Liver (tissue), 9 donors: ENCODE results near the gene SIX3. TPM values are rescaled to one million over a fixed set of nuclear protein-coding genes. Genes with fewer than 3 reads are reported as not detected.

ENCODE experiments used
- DNase-seq: peaks from one replicate; pipeline ENCODE4 v3.0.0-alpha.2; 2017; ENCODE audit warnings: low spot score
- H3K27ac ChIP-seq, 2 donors: one replicate each; pipeline ENCODE4 v1.7.0; 2013; ENCODE audit warnings: inconsistent platforms in 2 of 2, low read length in 2 of 2, control low read depth in 1 of 2, low read depth in 1 of 2, mild to moderate bottlenecking in 1 of 2
- H3K27me3 ChIP-seq, 4 donors: one replicate each; pipeline versions ENCODE4 v1.6.1 to v1.7.0; 2013; ENCODE audit warnings: low read length in 3 of 4, inconsistent platforms in 1 of 4, mild to moderate bottlenecking in 1 of 4, moderate library complexity in 1 of 4; ENCODE audit not compliant: control insufficient read depth in 4 of 4, insufficient read depth in 4 of 4
- H3K36me3 ChIP-seq, 4 donors: one replicate each; pipeline versions ENCODE4 v1.6.1 to v1.7.0; 2013; ENCODE audit warnings: low read length in 3 of 4, mild to moderate bottlenecking in 3 of 4, low read depth in 1 of 4, moderate library complexity in 1 of 4; ENCODE audit not compliant: control insufficient read depth in 4 of 4, insufficient read depth in 3 of 4
- H3K4me1 ChIP-seq, 4 donors: one replicate each; pipeline versions ENCODE4 v1.6.1 to v1.7.0; 2013; ENCODE audit warnings: low read length in 3 of 4, mild to moderate bottlenecking in 3 of 4, moderate library complexity in 1 of 4; ENCODE audit not compliant: control insufficient read depth in 4 of 4, insufficient read depth in 4 of 4
- H3K4me3 ChIP-seq, 3 donors: one replicate each; pipeline versions ENCODE4 v1.6.1 to v1.7.0; 2013; ENCODE audit warnings: low read length in 3 of 3, control low read depth in 1 of 3, low read depth in 1 of 3, mild to moderate bottlenecking in 1 of 3
- H3K9ac ChIP-seq, 2 donors: one replicate each; pipeline ENCODE4 v1.7.0; 2013; ENCODE audit warnings: low read length in 2 of 2, mild to moderate bottlenecking in 2 of 2, moderate library complexity in 2 of 2, control low read depth in 1 of 2, low read depth in 1 of 2
- H3K9me3 ChIP-seq, 4 donors: one replicate each; pipeline versions ENCODE4 v1.6.1 to v1.7.0; 2013; ENCODE audit warnings: low read length in 3 of 4; ENCODE audit not compliant: control insufficient read depth in 4 of 4
- ATF3 ChIP-seq: IDR thresholded peaks from 2 replicates; pipeline ENCODE4 v1.6.1; 2016; ENCODE audit warnings: antibody characterized with exemption
- CTCF ChIP-seq: fragments of 150-350 bp; IDR thresholded peaks from 2 replicates; pipeline ENCODE4 v1.5.1; 2017; ENCODE audit warnings: improper control_type of control experiment, low read depth, low read length; ENCODE audit not compliant: missing input control
- FOXA1 ChIP-seq: IDR thresholded peaks from 2 replicates; pipeline ENCODE4 v1.6.1; 2016; ENCODE audit warnings: antibody characterized with exemption
- FOXA2 ChIP-seq: IDR thresholded peaks from 2 replicates; pipeline ENCODE4 v1.6.1; 2016; ENCODE audit warnings: antibody characterized with exemption
- JUND ChIP-seq, 2 donors: IDR thresholded peaks; 2 replicates each; pipeline ENCODE4 v1.6.1; 2016; ENCODE audit warnings: antibody characterized with exemption in 2 of 2
- RAD21 ChIP-seq, 2 donors: IDR thresholded peaks; 2 replicates each; pipeline ENCODE4 v1.6.1; 2016; ENCODE audit warnings: antibody characterized with exemption in 2 of 2, mild to moderate bottlenecking in 2 of 2
- REST ChIP-seq: IDR thresholded peaks from 2 replicates; pipeline ENCODE4 v1.6.1; 2016; ENCODE audit warnings: antibody characterized with exemption, mild to moderate bottlenecking
- SP1 ChIP-seq: IDR thresholded peaks from 2 replicates; pipeline ENCODE4 v1.6.1; 2018; ENCODE audit warnings: antibody characterized with exemption, mild to moderate bottlenecking
- TAF1 ChIP-seq: conservative IDR thresholded peaks from 2 replicates; pipeline ENCODE4 v1.6.1; 2016; ENCODE audit warnings: antibody characterized with exemption, mild to moderate bottlenecking
- YY1 ChIP-seq: IDR thresholded peaks from 2 replicates; pipeline ENCODE4 v1.6.1; 2016; ENCODE audit warnings: antibody characterized with exemption, mild to moderate bottlenecking
- ZBTB33 ChIP-seq: IDR thresholded peaks from 2 replicates; pipeline ENCODE4 v1.6.1; 2016; ENCODE audit warnings: antibody characterized with exemption
- WGBS: extraction: QIAGEN DNeasy Blood & Tissue Kit; methylation state at CpG from one replicate; pipeline ENCODE4 v1.1.7; 2013; 5-methylcytosine and 5-hydroxymethylcytosine counted together
- polyA plus RNA-seq, 2 donors: library from polyadenylated mRNA; stranded (reverse) in 1 of 2; unstranded in 1 of 2; fragments of 200-250 nt in 1 of 2; fragments of >200 nt in 1 of 2; fragmentation: Nextera tagmentation in 1 of 2; extraction: Ambion mirVana in 1 of 2; gene quantifications; one replicate each; pipeline versions ENCODE4 v1.2.1 to v1.2.3, GENCODE V29; 2013 to 2015
- total RNA-seq, 2 donors: library from RNA; depleted of rRNA; stranded (reverse); fragments of >200 nt; gene quantifications; one replicate each; pipeline ENCODE4 v1.2.3, GENCODE V29; 2014
- donor health status: healthy.
- donor health status: healthy.
- donor health status: healthy.
- donor health status: healthy.
- donor health status: healthy.

SIX3 gene
- total and polyA plus RNA-seq, 4 donors, result not detected

- TF ChIP-seq TAF1, result no peak
- TF ChIP-seq REST, result no peak
- no peak for TF ChIP-seq ZBTB33
- no peak for TF ChIP-seq CTCF
- TF ChIP-seq ATF3, result no peak
- no peak for TF ChIP-seq YY1
- no peak for TF ChIP-seq RAD21 (IDR thresholded peaks at IDR 0.05)
- no peak for TF ChIP-seq SP1
- no peak for TF ChIP-seq JUND (IDR thresholded peaks at IDR 0.05)
- H3K9me3 ChIP-seq, result peaks cover 0 to 2% (median 0%) of the 10 kb centered on the region in 4 donors
- WGBS, result 10% methylated on average over 32 of the region's 32 CpGs
- peaks cover 3 to 43% (median 12%) of the 10 kb centered on the region in 4 donors for H3K4me1 ChIP-seq
- H3K36me3 ChIP-seq, result no peaks in the 10 kb centered on the region
- peak overlapping the region in 1 of 3 donors; percentile 8 for H3K4me3 ChIP-seq
- H3K27ac ChIP-seq, result no peak overlapping the region
- DNase-seq, result no peak
- H3K27me3 ChIP-seq, result peaks cover 15 to 19% (median 17%) of the 10 kb centered on the region in 4 donors
- no peak overlapping the region for H3K9ac ChIP-seq
Measured at GRCh38 chr2:44929735-44930273, 11.7 kb upstream of the SIX3 start.

- peaks cover 0 to 2% (median 0%) of the 10 kb centered on the region in 4 donors for H3K9me3 ChIP-seq
- no peak overlapping the region for H3K9ac ChIP-seq
- WGBS, result 8% methylated on average over 28 of the region's 28 CpGs
- no peak overlapping the region for H3K4me3 ChIP-seq
- H3K27ac ChIP-seq, result no peak overlapping the region
- TF ChIP-seq FOXA2, result no peak
- TF ChIP-seq CTCF, result no peak
- no peak for TF ChIP-seq FOXA1
- no peak for TF ChIP-seq ATF3
- no peak for TF ChIP-seq REST
- peaks cover 12 to 24% (median 16%) of the 10 kb centered on the region in 4 donors for H3K27me3 ChIP-seq
- H3K36me3 ChIP-seq, result no peaks in the 10 kb centered on the region
- DNase-seq, result no peak
- H3K4me1 ChIP-seq, result peaks cover 6 to 50% (median 17%) of the 10 kb centered on the region in 4 donors
Measured at GRCh38 chr2:44930274-44931197, 11.0 kb upstream of the SIX3 start.
